Lung (tissue), 12 donors: ENCODE data around the gene TMEM132C. TPM values are rescaled to one million over a fixed set of nuclear protein-coding genes. Genes with fewer than 3 reads are reported as not detected.

Experiments used
- ATAC-seq: fragments of 200-7000 bp; cut with Tn5 transposase; one replicate; pipeline ENCODE4 v1.9.1; 2020; ENCODE audit warnings: moderate number of reproducible peaks; ENCODE audit not compliant: insufficient read depth, low FRiP score
- DNase-seq, 3 donors: peaks; one replicate each; pipeline ENCODE4 v3.0.0-alpha.2; 2013 to 2017
- H3K27ac ChIP-seq, 2 donors: one replicate each; pipeline ENCODE4 v1.5.1; 2013; ENCODE audit warnings: mild to moderate bottlenecking in 2 of 2, moderate library complexity in 2 of 2, control low read depth in 1 of 2, inconsistent platforms in 1 of 2, low read depth in 1 of 2, low read length in 1 of 2
- H3K27me3 ChIP-seq, 3 donors: one replicate each; pipeline ENCODE4 v1.5.1; 2013; ENCODE audit warnings: low read length in 2 of 3; ENCODE audit not compliant: control insufficient read depth in 3 of 3, insufficient read depth in 3 of 3
- H3K36me3 ChIP-seq, 4 donors: one replicate each; pipeline ENCODE4 v1.5.1; 2013; ENCODE audit warnings: low read length in 4 of 4, mild to moderate bottlenecking in 1 of 4, moderate library complexity in 1 of 4; ENCODE audit not compliant: control insufficient read depth in 4 of 4, insufficient read depth in 4 of 4
- H3K4me1 ChIP-seq, 5 donors: one replicate each; pipeline ENCODE4 v1.5.1; 2013; ENCODE audit warnings: low read length in 5 of 5, mild to moderate bottlenecking in 2 of 5, moderate library complexity in 1 of 5; ENCODE audit not compliant: control insufficient read depth in 5 of 5, insufficient read depth in 5 of 5
- H3K4me3 ChIP-seq: one replicate; pipeline ENCODE4 v1.5.1; 2013; ENCODE audit warnings: mild to moderate bottlenecking, control low read depth, moderate library complexity
- H3K9ac ChIP-seq, 2 donors: one replicate each; pipeline ENCODE4 v1.5.1; 2013; ENCODE audit warnings: low read length in 2 of 2, control low read depth in 1 of 2; ENCODE audit not compliant: insufficient read depth in 1 of 2
- H3K9me3 ChIP-seq, 4 donors: one replicate each; pipeline ENCODE4 v1.5.1; 2013; ENCODE audit warnings: low read length in 3 of 4, mild to moderate bottlenecking in 1 of 4, moderate library complexity in 1 of 4; ENCODE audit not compliant: control insufficient read depth in 4 of 4, insufficient read depth in 3 of 4
- WGBS, 2 donors: extraction: QIAGEN DNeasy Blood & Tissue Kit; methylation state at CpG; one replicate each; pipeline ENCODE4 v1.1.7; 2013; 5-methylcytosine and 5-hydroxymethylcytosine counted together
- polyA plus RNA-seq, 2 donors: library from polyadenylated mRNA; stranded (reverse); fragments of 200-250 nt; gene quantifications; one replicate each; pipeline ENCODE4 v1.2.1, GENCODE V29; 2013
- total RNA-seq, 2 donors: library from RNA; depleted of rRNA in 1 of 2; stranded (reverse); fragments of >200 nt in 1 of 2; gene quantifications; one replicate each; pipeline ENCODE4 v1.2.1, GENCODE V29; 2014 to 2021
- TF ChIP-seq, protein P1 (sequence below): IDR thresholded peaks from 2 replicates; pipeline ENCODE4 v1.5.1; 2012; ENCODE audit warnings: mild to moderate bottlenecking; ENCODE audit errors: control extremely low read depth, extremely low read depth
- donor health status: control.
- donor health status: control.
- donor health status: Bipolar disorder and iron deficiency.
- donor health status: healthy.
- donor health status: DM: yes; HTN: yes; CAD: no.

The TMEM132C gene
- total and polyA plus RNA-seq, 4 donors: 0.35 to 16.5 (median 0.77) TPM

DNA sequence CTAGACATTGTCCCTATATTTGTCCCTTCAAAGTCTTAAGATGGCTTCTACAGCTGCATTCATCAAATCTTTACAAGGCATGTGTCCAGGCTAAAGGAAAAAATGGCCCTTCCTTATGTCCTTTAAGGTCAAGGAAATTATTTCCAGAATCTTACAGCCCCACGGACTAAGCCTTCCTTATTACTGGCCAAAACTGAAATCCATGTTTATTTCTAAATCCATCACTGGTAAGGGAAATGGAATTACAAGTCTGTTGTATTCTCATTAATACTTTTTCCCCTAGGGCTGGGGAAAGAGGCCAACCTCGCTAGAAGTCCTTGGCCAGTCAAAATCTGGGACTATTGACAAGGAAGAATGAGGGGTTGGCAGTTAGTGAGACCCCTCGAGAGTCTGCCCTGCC lies 252.5 kb downstream of the TMEM132C start:
- no peak overlapping the region for H3K4me3 ChIP-seq
- no peaks in the 10 kb centered on the region for H3K4me1 ChIP-seq
- peaks cover 0 to 9% (median 4%) of the 10 kb centered on the region in 4 donors for H3K9me3 ChIP-seq
- no peak for DNase-seq
- 52 to 79% methylated on average over 3 of the region's 3 CpGs for WGBS, 2 donors
- no peak overlapping the region for H3K27ac ChIP-seq
- ATAC-seq: no peak
- TF ChIP-seq, protein P1, sequence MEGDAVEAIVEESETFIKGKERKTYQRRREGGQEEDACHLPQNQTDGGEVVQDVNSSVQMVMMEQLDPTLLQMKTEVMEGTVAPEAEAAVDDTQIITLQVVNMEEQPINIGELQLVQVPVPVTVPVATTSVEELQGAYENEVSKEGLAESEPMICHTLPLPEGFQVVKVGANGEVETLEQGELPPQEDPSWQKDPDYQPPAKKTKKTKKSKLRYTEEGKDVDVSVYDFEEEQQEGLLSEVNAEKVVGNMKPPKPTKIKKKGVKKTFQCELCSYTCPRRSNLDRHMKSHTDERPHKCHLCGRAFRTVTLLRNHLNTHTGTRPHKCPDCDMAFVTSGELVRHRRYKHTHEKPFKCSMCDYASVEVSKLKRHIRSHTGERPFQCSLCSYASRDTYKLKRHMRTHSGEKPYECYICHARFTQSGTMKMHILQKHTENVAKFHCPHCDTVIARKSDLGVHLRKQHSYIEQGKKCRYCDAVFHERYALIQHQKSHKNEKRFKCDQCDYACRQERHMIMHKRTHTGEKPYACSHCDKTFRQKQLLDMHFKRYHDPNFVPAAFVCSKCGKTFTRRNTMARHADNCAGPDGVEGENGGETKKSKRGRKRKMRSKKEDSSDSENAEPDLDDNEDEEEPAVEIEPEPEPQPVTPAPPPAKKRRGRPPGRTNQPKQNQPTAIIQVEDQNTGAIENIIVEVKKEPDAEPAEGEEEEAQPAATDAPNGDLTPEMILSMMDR: no peak
- no peaks in the 10 kb centered on the region for H3K27me3 ChIP-seq
- H3K36me3 ChIP-seq: peaks cover 0 to 5% (median 2%) of the 10 kb centered on the region in 4 donors
- no peak overlapping the region for H3K9ac ChIP-seq

DNA sequence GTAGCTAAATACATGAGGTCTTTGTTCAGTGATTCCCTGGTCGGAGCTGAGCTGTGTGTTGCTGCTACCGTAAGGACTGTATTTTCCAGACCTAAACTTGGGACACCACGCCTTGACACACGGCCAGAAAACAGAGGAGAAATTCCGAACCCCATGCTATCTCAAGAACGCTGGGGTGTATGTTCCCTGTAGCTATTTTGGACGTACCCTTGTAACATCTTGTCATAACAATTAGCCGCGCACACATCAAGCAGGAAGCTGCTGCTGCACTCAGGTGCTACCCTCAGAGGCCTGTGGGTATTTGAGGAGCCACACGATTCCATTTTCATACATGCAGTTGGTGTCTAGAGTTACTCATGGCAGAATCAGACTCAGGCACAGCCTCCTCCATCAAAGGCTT lies 255.0 kb downstream of the TMEM132C start:
- H3K27me3 ChIP-seq: no peaks in the 10 kb centered on the region
- peaks cover 0 to 5% (median 1%) of the 10 kb centered on the region in 4 donors for H3K9me3 ChIP-seq
- H3K36me3 ChIP-seq: peaks cover 0 to 5% (median 0%) of the 10 kb centered on the region in 4 donors
- ATAC-seq (no peak), DNase-seq (no peak)
- TF ChIP-seq, protein P1: no peak
- no peak overlapping the region for H3K27ac ChIP-seq
- H3K4me3 ChIP-seq: no peak overlapping the region
- 90 to 94% methylated on average over 10 of the region's 10 CpGs for WGBS, 2 donors
- H3K4me1 ChIP-seq: no peaks in the 10 kb centered on the region
- H3K9ac ChIP-seq: no peak overlapping the region

DNA sequence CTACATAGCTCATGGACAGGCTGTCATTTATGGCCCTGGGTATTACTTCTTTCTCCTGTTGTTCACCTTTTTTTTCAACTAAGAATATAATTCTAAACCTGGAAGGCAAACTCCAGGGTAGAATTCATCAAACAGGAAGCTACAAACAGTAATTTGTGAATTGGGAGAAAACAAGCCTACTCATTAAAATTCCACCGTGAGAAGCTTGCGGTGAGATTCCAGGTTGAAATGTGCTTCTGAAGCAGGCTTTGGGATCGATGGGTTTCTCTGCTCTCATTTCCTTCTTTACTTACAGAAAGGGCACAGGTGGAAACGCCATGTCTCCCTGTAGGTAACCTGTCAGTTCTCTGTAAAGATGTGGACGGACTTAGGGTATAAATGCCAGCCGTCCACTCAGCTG lies 257.5 kb downstream of the TMEM132C start:
- peaks cover 0 to 5% (median 0%) of the 10 kb centered on the region in 4 donors for H3K36me3 ChIP-seq
- DNase-seq (no peak), ATAC-seq (no peak)
- peaks cover 0 to 5% (median 1%) of the 10 kb centered on the region in 4 donors for H3K9me3 ChIP-seq
- H3K27ac ChIP-seq: no peak overlapping the region
- H3K4me3 ChIP-seq: no peak overlapping the region
- H3K4me1 ChIP-seq: peaks cover 0 to 3% (median 0%) of the 10 kb centered on the region in 5 donors
- TF ChIP-seq, protein P1: no peak
- WGBS, 2 donors: 87 to 91% methylated on average over 6 of the region's 6 CpGs
- H3K9ac ChIP-seq: no peak overlapping the region
- H3K27me3 ChIP-seq: no peaks in the 10 kb centered on the region

- no peak for DNase-seq
- Histone ChIP-seq H3K9me3 (peaks cover 0 to 2% (median 0%) of the 10 kb centered on the region in 4 donors), H3K4me3 (no peak overlapping the region), H3K27me3 (no peaks in the 10 kb centered on the region), H3K4me1 (peaks cover 0 to 3% (median 0%) of the 10 kb centered on the region in 5 donors), H3K36me3 (no peaks in the 10 kb centered on the region), H3K9ac (no peak overlapping the region), H3K27ac (no peak overlapping the region)
- 49 to 57% methylated on average over 3 of the region's 3 CpGs for WGBS, 2 donors
- TF ChIP-seq, protein P1: no peak
- no peak for ATAC-seq
Measured at GRCh38 chr12:128531170-128531569, 264.2 kb downstream of the TMEM132C start.
